Sigmoid colon (tissue), 4 donors: ENCODE data around the gene ANKMY1.

Source experiments
- CTCF ChIP-seq, 4 experiments: fragments of 450-650 bp in 3 of 4; fragments of 200-600 bp in 1 of 4; IDR thresholded peaks; one replicate each; pipeline ENCODE4 v1.5.1; 2016 to 2019; ENCODE audit warnings: antibody characterized with exemption in 4 of 4, mild to moderate bottlenecking in 3 of 4, moderate library complexity in 2 of 4
- EP300 ChIP-seq, 4 donors: sonication (generic); formaldehyde crosslinking; IDR thresholded peaks; one replicate each; pipeline ENCODE4 v1.6.1; 2017; ENCODE audit warnings: antibody characterized with exemption in 4 of 4
- POLR2A ChIP-seq, 2 donors: fragments of 450-650 bp; IDR thresholded peaks; one replicate each; pipeline ENCODE4 v1.6.1; 2016; ENCODE audit warnings: antibody characterized with exemption in 2 of 2, mild to moderate bottlenecking in 2 of 2, moderate library complexity in 2 of 2
- POLR2AphosphoS5 ChIP-seq, 4 donors: sonication (generic); formaldehyde crosslinking; IDR thresholded peaks; one replicate each; pipeline ENCODE4 v1.6.1; 2017; ENCODE audit warnings: antibody characterized with exemption in 4 of 4

DNA sequence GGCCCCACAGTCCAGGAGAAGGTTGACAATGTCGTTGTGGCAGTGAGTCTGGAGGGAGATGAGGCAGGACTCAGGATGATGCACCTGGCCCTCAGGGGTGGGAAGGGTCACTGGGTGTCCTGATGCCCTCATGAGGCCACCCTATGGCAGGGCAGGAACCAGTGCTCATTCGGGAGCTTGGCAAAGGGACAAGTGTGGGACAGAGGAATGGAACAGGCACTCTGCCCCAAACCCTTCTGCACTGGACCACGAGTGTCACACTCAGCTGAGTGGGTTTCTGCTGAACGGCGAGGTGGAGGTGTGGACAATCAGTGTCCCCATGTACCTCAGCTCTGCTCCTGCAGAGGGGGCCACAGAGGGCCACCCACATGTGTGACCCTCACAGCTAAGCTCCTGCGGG, 32.0 kb downstream of the ANKMY1 start:
- TF ChIP-seq POLR2A (IDR thresholded peaks at IDR 0.05) (no peak), CTCF (IDR thresholded peaks at IDR 0.05) (no peak), POLR2AphosphoS5 (IDR thresholded peaks at IDR 0.05) (no peak), EP300 (IDR thresholded peaks at IDR 0.05) (no peak)
